Measurements from ENCODE around the gene EXOC3L2. TPM values are rescaled to one million over a fixed set of nuclear protein-coding genes. Genes with fewer than 3 reads are reported as not detected.

EXOC3L2 gene
- total RNA-seq, 1 experiment from 2014 or later = not detected

GRCh38 chr19:45172173-45172572 lies 73.0 kb downstream of the EXOC3L2 start:
- no peaks in the 10 kb centered on the region for H3K9me2 ChIP-seq (replicated peaks; ENCODE audit: low read length)
- H3K9ac ChIP-seq (ENCODE audit: low read length) = no peak overlapping the region
- no peaks in the 10 kb centered on the region for H3K4me1 ChIP-seq (ENCODE audit: insufficient read depth, low read length)
- no peak overlapping the region for H3K4me2 ChIP-seq (ENCODE audit: low read length)
- no peak overlapping the region for H2AFZ ChIP-seq (ENCODE audit: low read length)
- no peaks in the 10 kb centered on the region for H4K20me1 ChIP-seq (ENCODE audit: low read length)
- H3K27ac ChIP-seq (ENCODE audit: low read length) = no peak overlapping the region
- no peaks in the 10 kb centered on the region; the same call in 1 of the 2 replicates for H3K79me2 ChIP-seq (ENCODE audit: low read length)
- intact Hi-C loops (cut with micrococcal nuclease) = no loop called here
- no peaks in the 10 kb centered on the region for H3F3A ChIP-seq (ENCODE audit: low read length, unreplicated experiment)
- no peak overlapping the region for H3K4me3 ChIP-seq (ENCODE audit: low read length)
- H3K27me3 ChIP-seq (ENCODE audit: low read length) = no peaks in the 10 kb centered on the region
- DNase-seq = no peak
- ChIA-PET POLR2A (ENCODE audit: unreplicated experiment) (interaction anchor here (0.6 kb wide), 1 partner anchor 11 kb away, joined by 4 read pairs; no protein-coding TSS in a partner anchor), CTCF (no interaction called here)
- BruUV-seq (replicated peaks) = no TSS peak
- H3K9me3 ChIP-seq (ENCODE audit: low read length) = no peaks in the 10 kb centered on the region
- H3K36me3 ChIP-seq (ENCODE audit: low read depth, low read length) = no peaks in the 10 kb centered on the region
- ATAC-seq = no peak
- TF ChIP-seq EZH2phosphoT487 (IDR thresholded peaks at IDR 0.05; ENCODE audit: borderline replicate concordance, low read length) = no peak
- no peak for TF ChIP-seq EZH2 (IDR thresholded peaks at IDR 0.05; ENCODE audit: low read length, unreplicated experiment)
- TF ChIP-seq CTCF (conservative IDR thresholded peaks at IDR 0.05; ENCODE audit: low read depth, low read length) = no peak

GRCh38 chr19:45171211-45171623 lies 74.0 kb downstream of the EXOC3L2 start:
- no peak overlapping the region for H2AFZ ChIP-seq (ENCODE audit: low read length)
- no peak overlapping the region for H3K9ac ChIP-seq (ENCODE audit: low read length)
- ATAC-seq (no peak), DNase-seq (no peak)
- H3F3A ChIP-seq (ENCODE audit: low read length, unreplicated experiment) = no peaks in the 10 kb centered on the region
- H3K36me3 ChIP-seq (ENCODE audit: low read depth, low read length) = no peaks in the 10 kb centered on the region
- H3K79me2 ChIP-seq (ENCODE audit: low read length) = no peaks in the 10 kb centered on the region
- no peak overlapping the region for H3K27ac ChIP-seq (ENCODE audit: low read length)
- ChIA-PET CTCF (no interaction called here), POLR2A (ENCODE audit: unreplicated experiment) (interaction anchor here (0.6 kb wide), 1 partner anchor 11 kb away, joined by 4 read pairs; no protein-coding TSS in a partner anchor)
- no peaks in the 10 kb centered on the region for H4K20me1 ChIP-seq (ENCODE audit: low read length)
- no peak overlapping the region for H3K4me3 ChIP-seq (ENCODE audit: low read length)
- no peaks in the 10 kb centered on the region for H3K4me1 ChIP-seq (ENCODE audit: insufficient read depth, low read length)
- H3K27me3 ChIP-seq (ENCODE audit: low read length) = no peaks in the 10 kb centered on the region
- no peak overlapping the region for H3K4me2 ChIP-seq (ENCODE audit: low read length)
- H3K9me3 ChIP-seq (ENCODE audit: low read length) = no peaks in the 10 kb centered on the region
- no peaks in the 10 kb centered on the region for H3K9me2 ChIP-seq (replicated peaks; ENCODE audit: low read length)
- intact Hi-C loops (cut with micrococcal nuclease) = no loop called here
- BruUV-seq (replicated peaks) = no TSS peak
- no peak for TF ChIP-seq CTCF (conservative IDR thresholded peaks at IDR 0.05; ENCODE audit: low read depth, low read length)
- TF ChIP-seq EZH2phosphoT487 (IDR thresholded peaks at IDR 0.05; ENCODE audit: borderline replicate concordance, low read length) = no peak
- TF ChIP-seq EZH2 (IDR thresholded peaks at IDR 0.05; ENCODE audit: low read length, unreplicated experiment) = no peak

GRCh38 chr19:45170146-45171106 lies 74.8 kb downstream of the EXOC3L2 start:
- Histone ChIP-seq H3K4me3 (ENCODE audit: low read length) (no peak overlapping the region), H2AFZ (ENCODE audit: low read length) (no peak overlapping the region), H3K9me2 (replicated peaks; ENCODE audit: low read length) (no peaks in the 10 kb centered on the region), H3K27ac (ENCODE audit: low read length) (no peak overlapping the region), H3K4me1 (ENCODE audit: insufficient read depth, low read length) (no peaks in the 10 kb centered on the region), H3K4me2 (ENCODE audit: low read length) (no peak overlapping the region), H3K9me3 (ENCODE audit: low read length) (no peaks in the 10 kb centered on the region), H3K9ac (ENCODE audit: low read length) (no peak overlapping the region), H3K36me3 (ENCODE audit: low read depth, low read length) (no peaks in the 10 kb centered on the region), H3K27me3 (ENCODE audit: low read length) (no peaks in the 10 kb centered on the region), H3K79me2 (ENCODE audit: low read length) (no peaks in the 10 kb centered on the region), H4K20me1 (ENCODE audit: low read length) (no peaks in the 10 kb centered on the region), H3F3A (ENCODE audit: low read length, unreplicated experiment) (no peaks in the 10 kb centered on the region)
- no TSS peak for BruUV-seq (replicated peaks)
- POLR2A ChIA-PET (ENCODE audit: unreplicated experiment) = no interaction called here
- no peak for DNase-seq
- intact Hi-C loops (cut with micrococcal nuclease) = no loop called here
- CTCF ChIA-PET = no interaction called here
- TF ChIP-seq EZH2phosphoT487 (IDR thresholded peaks at IDR 0.05; ENCODE audit: borderline replicate concordance, low read length) (no peak), EZH2 (IDR thresholded peaks at IDR 0.05; ENCODE audit: low read length, unreplicated experiment) (no peak), CTCF (conservative IDR thresholded peaks at IDR 0.05; ENCODE audit: low read depth, low read length) (no peak)
- no peak for ATAC-seq
